B cell (primary cell): ENCODE data around the gene SLF2. TPM values are rescaled to one million over a fixed set of nuclear protein-coding genes. Genes with fewer than 3 reads are reported as not detected.

ENCODE experiments used
- ATAC-seq: fragments of 200-7000 bp; cut with Tn5 transposase; one replicate; pipeline ENCODE4 v1.10.0; 2021; ENCODE audit warnings: low read depth, mild to moderate bottlenecking, moderate number of reproducible peaks, moderate library complexity
- CTCF ChIA-PET: fragments of 350-600 bp; sonication (Branson Sonifier 250); formaldehyde crosslinking; loops from one replicate; lab custom pipeline; 2021; ENCODE audit warnings: antibody characterized with exemption, inconsistent platforms; lab: Charles Lee
- POLR2A ChIA-PET: fragments of 350-600 bp; sonication (Branson Sonifier 250); formaldehyde crosslinking; loops from one replicate; lab custom pipeline; 2021; ENCODE audit warnings: antibody characterized with exemption; lab: Charles Lee
- DNase-seq: peaks from one replicate; pipeline ENCODE4 v3.0.0; 2013
- H2AFZ ChIP-seq: 2 replicates; pipeline ENCODE4 v1.6.1; 2012; ENCODE audit warnings: mild to moderate bottlenecking, low read depth, low read length; ENCODE audit not compliant: insufficient read depth, poor library complexity, severe bottlenecking
- H3K27ac ChIP-seq, 2 donors: 1 replicate in 1 of 2; 2 replicates in 1 of 2; pipeline ENCODE4 v1.5.1; 2012 to 2013; ENCODE audit warnings: low read length in 2 of 2, mild to moderate bottlenecking in 2 of 2, moderate library complexity in 1 of 2
- H3K27me3 ChIP-seq, 4 experiments: fragments of 200-600 bp in 1 of 4; sonication (generic) in 1 of 4; replicated peaks in 1 of 4; 1 replicate in 2 of 4; 2 replicates in 2 of 4; pipeline versions ENCODE4 v1.6.1 to v1.7.0; 2013 to 2016; ENCODE audit warnings: low read length in 3 of 4, mild to moderate bottlenecking in 2 of 4, mixed read lengths in 1 of 4, moderate library complexity in 1 of 4; ENCODE audit not compliant: insufficient read depth in 4 of 4, control insufficient read depth in 3 of 4; ENCODE audit errors: control extremely low read depth in 1 of 4
- H3K36me3 ChIP-seq, 2 experiments: replicated peaks in 1 of 2; 1 replicate in 1 of 2; 2 replicates in 1 of 2; pipeline versions ENCODE4 v1.6.1 to v1.7.1; 2013; ENCODE audit warnings: low read length in 1 of 2; ENCODE audit not compliant: insufficient read depth in 2 of 2, control insufficient read depth in 1 of 2; ENCODE audit errors: control extremely low read depth in 1 of 2, extremely low read depth in 1 of 2
- H3K4me1 ChIP-seq, 2 donors: fragments of 200-600 bp in 1 of 2; sonication (generic) in 1 of 2; 1 replicate in 1 of 2; 2 replicates in 1 of 2; pipeline versions ENCODE4 v1.5.1 to v1.6.1; 2013 to 2017; ENCODE audit warnings: low read length in 2 of 2; ENCODE audit not compliant: control insufficient read depth in 2 of 2, insufficient read depth in 2 of 2
- H3K4me2 ChIP-seq: replicated peaks from 2 replicates; pipeline ENCODE3; 2012; ENCODE audit warnings: mild to moderate bottlenecking, low read depth, low read length; ENCODE audit not compliant: poor library complexity, severe bottlenecking
- H3K4me3 ChIP-seq, 5 experiments: fragments of 200-600 bp in 1 of 5; sonication (generic) in 1 of 5; 1 replicate in 3 of 5; 2 replicates in 2 of 5; pipeline versions ENCODE4 v1.5.1 to v1.7.0; 2011 to 2016; ENCODE audit warnings: low read length in 4 of 5, mild to moderate bottlenecking in 4 of 5, low read depth in 2 of 5, control low read depth in 1 of 5, moderate library complexity in 1 of 5; ENCODE audit not compliant: insufficient read depth in 1 of 5; ENCODE audit errors: control extremely low read depth in 1 of 5, extremely low read depth in 1 of 5
- H3K79me2 ChIP-seq: fragments of 200-600 bp; sonication (generic); one replicate; pipeline ENCODE4 v1.6.0; 2016; ENCODE audit warnings: low read length; ENCODE audit not compliant: control insufficient read depth, insufficient read depth
- H3K9ac ChIP-seq: fragments of 200-600 bp; sonication (generic); 2 replicates; pipeline ENCODE4 v1.6.1; 2017; ENCODE audit warnings: mild to moderate bottlenecking, low read length, moderate library complexity
- H3K9me3 ChIP-seq, 3 donors: one replicate each; pipeline versions ENCODE4 v1.6.1 to v1.7.1; 2013; ENCODE audit warnings: low read length in 2 of 3; ENCODE audit not compliant: control insufficient read depth in 2 of 3, insufficient read depth in 1 of 3; ENCODE audit errors: control extremely low read depth in 1 of 3
- H4K20me1 ChIP-seq: 2 replicates; pipeline ENCODE4 v1.6.0; 2012; ENCODE audit warnings: mild to moderate bottlenecking, low read length; ENCODE audit not compliant: insufficient read depth, control insufficient read depth, poor library complexity, severe bottlenecking
- H3K27ac Mint-ChIP-seq: one replicate; pipeline ENCODE4 v1.8.0; 2021; ENCODE audit warnings: mixed read lengths
- H3K27me3 Mint-ChIP-seq: one replicate; pipeline ENCODE4 v1.8.0; 2021; ENCODE audit warnings: mixed read lengths
- H3K4me1 Mint-ChIP-seq: one replicate; pipeline ENCODE4 v1.8.0; 2021; ENCODE audit warnings: mixed read lengths
- H3K4me3 Mint-ChIP-seq: one replicate; pipeline ENCODE4 v1.8.0; 2021; ENCODE audit warnings: mixed read lengths
- H3K9me3 Mint-ChIP-seq: one replicate; pipeline ENCODE4 v1.8.0; 2022; ENCODE audit warnings: mixed read lengths; ENCODE audit not compliant: insufficient read depth
- EZH2 ChIP-seq: IDR thresholded peaks from 2 replicates; pipeline ENCODE4 v1.6.1; 2012; ENCODE audit warnings: borderline replicate concordance, low read depth, mild to moderate bottlenecking, moderate library complexity, low read length; ENCODE audit not compliant: insufficient read depth, poor library complexity, severe bottlenecking
- WGBS: methylation state at CpG from one replicate; pipeline ENCODE4 v1.1.5; 2013; ENCODE audit warnings: missing lambda C conversion rate; ENCODE audit not compliant: insufficient coverage; 5-methylcytosine and 5-hydroxymethylcytosine counted together
- intact Hi-C: fragments of 100-400 bp; cut with micrococcal nuclease; formaldehyde crosslinking; loops from one replicate; pipeline ENCODE4 v1.10.0; 2022
- polyA plus RNA-seq: library from polyadenylated mRNA; depleted of rRNA; stranded (reverse); fragments of >200 nt; gene quantifications from 2 replicates; pipeline ENCODE4 v1.2.3, GENCODE V29; 2012
- total RNA-seq, 2 donors: library from RNA; stranded (reverse); fragments of 120-200 nt in 1 of 2; gene quantifications; 1 replicate in 1 of 2; 2 replicates in 1 of 2; pipeline versions ENCODE4 v1.2.3 to v1.2.4, GENCODE V29; 2013 to 2022
- TF ChIP-seq, protein P1 (sequence below): fragments of 200-600 bp; IDR thresholded peaks from one replicate; pipeline ENCODE4 v1.8.0; 2022; ENCODE audit warnings: antibody characterized with exemption, mild to moderate bottlenecking

The SLF2 gene
- total and polyA plus RNA-seq, 2 donors (not counting 1 experiment from before 2014, with no cell fraction given), result 11.8 to 65.6 TPM

DNA sequence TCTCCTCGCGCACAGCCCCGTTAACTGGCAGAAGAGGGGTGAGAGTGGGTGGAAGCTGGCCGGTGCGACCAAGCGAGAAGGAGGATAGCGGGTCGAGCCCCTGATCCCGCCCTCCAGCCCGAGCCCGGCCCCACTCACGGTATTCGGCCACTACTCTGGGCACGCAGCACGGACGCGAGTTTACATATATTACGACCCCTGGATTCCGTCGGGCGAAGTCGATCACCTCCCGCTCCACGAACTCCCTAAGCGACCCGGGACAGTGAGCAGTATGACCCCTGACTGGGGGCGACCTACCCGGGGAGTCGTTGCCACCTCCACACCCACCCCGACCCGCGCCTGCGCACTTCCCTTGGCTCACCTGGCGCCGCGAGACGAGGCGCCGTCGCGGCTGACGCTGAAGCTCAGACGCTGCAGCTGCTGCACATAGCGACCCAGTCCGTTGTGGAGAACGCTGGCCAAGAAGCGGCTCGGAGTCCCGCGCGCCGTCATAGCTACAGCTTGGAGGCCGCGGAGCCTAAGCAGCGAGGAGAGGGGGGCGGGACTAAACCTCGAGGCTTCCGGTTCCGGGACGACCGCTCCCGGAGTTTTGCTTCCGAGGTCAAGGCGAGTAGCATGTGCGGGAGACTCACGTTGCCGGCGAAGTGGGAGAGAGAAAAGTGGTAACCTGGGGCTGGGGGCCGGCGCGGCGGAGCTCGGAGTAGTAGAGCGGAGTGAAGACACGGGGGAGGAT lies 74.4 kb downstream of the SLF2 start, which contains the start of the genes MRPL43 and TWNK:
Gene MRPL43, minus strand, starts transcription at position 546 of the 733 bp plus-strand sequence. Its CDS starts 54 bp downstream, at position 492.
Gene TWNK, plus strand, starts transcription at position 592 of the 733 bp plus-strand sequence. CDS start 668 bp downstream, outside the sequence.
- H3K4me1 ChIP-seq, result peaks cover 18 to 28% of the 10 kb centered on the region in 2 donors
- H3K4me1 Mint-ChIP-seq, result peaks cover 36% of the 10 kb centered on the region
- H3K27me3 ChIP-seq, result no peaks in the 10 kb centered on the region
- no peak for TF ChIP-seq EZH2
- H3K79me2 ChIP-seq, result peaks cover 47% of the 10 kb centered on the region
- peak within 1 kb of the TSS; percentile 15 to 51 for H3K27ac ChIP-seq
- H3K4me3 Mint-ChIP-seq, result peak within 1 kb of the TSS; percentile 97
- ATAC-seq (peak; percentile 93), DNase-seq (peak; percentile 91)
- H3K9me3 Mint-ChIP-seq, result no peaks in the 10 kb centered on the region
- no peaks in the 10 kb centered on the region for H3K9me3 ChIP-seq
- H4K20me1 ChIP-seq, result peaks cover 22% of the 10 kb centered on the region
- peak within 1 kb of the TSS; percentile 77 for H3K9ac ChIP-seq
- peak within 1 kb of the TSS; percentile 68 to 95 (median 94) for H3K4me3 ChIP-seq
- POLR2A ChIA-PET, result interaction anchor here (2.4 kb wide), 1 partner anchor 10 kb away, joined by 15 read pairs; no protein-coding TSS in a partner anchor
- peak within 1 kb of the TSS; percentile 82 for H3K4me2 ChIP-seq
- CTCF ChIA-PET, result interaction anchor here (1.2 to 5.6 kb wide), 5 partner anchors 10 to 80 kb away, joined by 3 to 49 read pairs (median 5); partner anchors contain the start of gene SEMA4G
- H2AFZ ChIP-seq, result peak within 1 kb of the TSS; percentile 98
- peaks cover 0 to 36% of the 10 kb centered on the region in 2 experiments for H3K36me3 ChIP-seq
- H3K27me3 Mint-ChIP-seq, result no peaks in the 10 kb centered on the region
- H3K27ac Mint-ChIP-seq, result peak within 1 kb of the TSS; percentile 84
- WGBS, result under 1% methylated on average over 75 of the region's 75 CpGs
- intact Hi-C loops, result loop anchor here (1.0 to 2.0 kb wide), 5 partner anchors 10 to 700 kb away; partner anchors contain the start of genes BLOC1S2 and SLF2

- Mint-ChIP-seq H3K27ac (peak overlapping the region; percentile 84), H3K4me1 (peaks cover 36% of the 10 kb centered on the region), H3K27me3 (no peaks in the 10 kb centered on the region), H3K9me3 (no peaks in the 10 kb centered on the region), H3K4me3 (peak overlapping the region; percentile 97)
- peak overlapping the region; percentile 77 for H3K9ac ChIP-seq
- intact Hi-C loops, result loop anchor here (1.0 to 2.0 kb wide), 5 partner anchors 10 to 701 kb away; partner anchors contain the start of genes BLOC1S2 and SLF2
- H3K4me2 ChIP-seq, result peak overlapping the region; percentile 82
- H3K36me3 ChIP-seq, result peaks cover 0 to 33% of the 10 kb centered on the region in 2 experiments
- ChIA-PET POLR2A (interaction anchor here (2.4 kb wide), 1 partner anchor 9 kb away, joined by 15 read pairs; no protein-coding TSS in a partner anchor), CTCF (interaction anchor here (1.3 to 5.6 kb wide), 4 partner anchors 10 to 27 kb away, joined by 3 to 49 read pairs (median 16); partner anchors contain the start of gene LZTS2)
- H3K27ac ChIP-seq, result peak overlapping the region; percentile 15 to 51
- H3K79me2 ChIP-seq, result peaks cover 47% of the 10 kb centered on the region
- no peak for ATAC-seq
- no peaks in the 10 kb centered on the region for H3K27me3 ChIP-seq
- H3K4me3 ChIP-seq, result peak overlapping the region; percentile 68 to 95 (median 94)
- H2AFZ ChIP-seq, result peak overlapping the region; percentile 98
- no peak for TF ChIP-seq EZH2
- TF ChIP-seq, protein P1, sequence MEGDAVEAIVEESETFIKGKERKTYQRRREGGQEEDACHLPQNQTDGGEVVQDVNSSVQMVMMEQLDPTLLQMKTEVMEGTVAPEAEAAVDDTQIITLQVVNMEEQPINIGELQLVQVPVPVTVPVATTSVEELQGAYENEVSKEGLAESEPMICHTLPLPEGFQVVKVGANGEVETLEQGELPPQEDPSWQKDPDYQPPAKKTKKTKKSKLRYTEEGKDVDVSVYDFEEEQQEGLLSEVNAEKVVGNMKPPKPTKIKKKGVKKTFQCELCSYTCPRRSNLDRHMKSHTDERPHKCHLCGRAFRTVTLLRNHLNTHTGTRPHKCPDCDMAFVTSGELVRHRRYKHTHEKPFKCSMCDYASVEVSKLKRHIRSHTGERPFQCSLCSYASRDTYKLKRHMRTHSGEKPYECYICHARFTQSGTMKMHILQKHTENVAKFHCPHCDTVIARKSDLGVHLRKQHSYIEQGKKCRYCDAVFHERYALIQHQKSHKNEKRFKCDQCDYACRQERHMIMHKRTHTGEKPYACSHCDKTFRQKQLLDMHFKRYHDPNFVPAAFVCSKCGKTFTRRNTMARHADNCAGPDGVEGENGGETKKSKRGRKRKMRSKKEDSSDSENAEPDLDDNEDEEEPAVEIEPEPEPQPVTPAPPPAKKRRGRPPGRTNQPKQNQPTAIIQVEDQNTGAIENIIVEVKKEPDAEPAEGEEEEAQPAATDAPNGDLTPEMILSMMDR, result no peak
- peaks cover 18 to 28% of the 10 kb centered on the region in 2 donors for H3K4me1 ChIP-seq
- DNase-seq, result no peak
- H4K20me1 ChIP-seq, result peaks cover 22% of the 10 kb centered on the region
- no peaks in the 10 kb centered on the region for H3K9me3 ChIP-seq
- WGBS, result 2% methylated on average over 14 of the region's 15 CpGs
These were observed 74.9 kb downstream of the SLF2 start for GRCh38 chr10:100987685-100988049.
